Measurements from ENCODE around the gene PAX4.

Gene PAX4

DNA sequence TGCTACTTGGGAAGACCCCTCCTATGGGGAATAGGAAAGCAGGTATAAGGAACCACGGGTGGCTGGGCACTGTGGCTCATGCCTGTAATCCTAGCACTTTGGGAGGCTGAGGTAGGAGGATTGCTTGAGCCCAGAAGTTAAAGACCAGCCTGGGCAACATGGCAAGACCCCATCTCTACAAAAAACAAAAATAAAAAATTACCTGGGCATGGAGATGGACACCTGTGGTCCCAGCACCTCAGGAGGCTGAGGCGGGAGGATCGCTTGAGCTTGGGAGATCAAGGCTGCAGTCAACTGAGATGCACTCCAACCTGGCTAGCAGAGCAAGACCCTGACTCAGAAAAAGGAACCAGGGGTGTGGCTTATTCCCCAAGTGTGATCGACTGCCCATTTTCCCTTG lies 25.4 kb downstream of the PAX4 start:
- Histone ChIP-seq H3K27ac (no peak overlapping the region), H3K4me3 (no peak overlapping the region)
- no peak for DNase-seq (ENCODE audit: low spot score)
- TF ChIP-seq, protein P1, sequence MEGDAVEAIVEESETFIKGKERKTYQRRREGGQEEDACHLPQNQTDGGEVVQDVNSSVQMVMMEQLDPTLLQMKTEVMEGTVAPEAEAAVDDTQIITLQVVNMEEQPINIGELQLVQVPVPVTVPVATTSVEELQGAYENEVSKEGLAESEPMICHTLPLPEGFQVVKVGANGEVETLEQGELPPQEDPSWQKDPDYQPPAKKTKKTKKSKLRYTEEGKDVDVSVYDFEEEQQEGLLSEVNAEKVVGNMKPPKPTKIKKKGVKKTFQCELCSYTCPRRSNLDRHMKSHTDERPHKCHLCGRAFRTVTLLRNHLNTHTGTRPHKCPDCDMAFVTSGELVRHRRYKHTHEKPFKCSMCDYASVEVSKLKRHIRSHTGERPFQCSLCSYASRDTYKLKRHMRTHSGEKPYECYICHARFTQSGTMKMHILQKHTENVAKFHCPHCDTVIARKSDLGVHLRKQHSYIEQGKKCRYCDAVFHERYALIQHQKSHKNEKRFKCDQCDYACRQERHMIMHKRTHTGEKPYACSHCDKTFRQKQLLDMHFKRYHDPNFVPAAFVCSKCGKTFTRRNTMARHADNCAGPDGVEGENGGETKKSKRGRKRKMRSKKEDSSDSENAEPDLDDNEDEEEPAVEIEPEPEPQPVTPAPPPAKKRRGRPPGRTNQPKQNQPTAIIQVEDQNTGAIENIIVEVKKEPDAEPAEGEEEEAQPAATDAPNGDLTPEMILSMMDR (IDR thresholded peaks at IDR 0.05) = no peak

DNA sequence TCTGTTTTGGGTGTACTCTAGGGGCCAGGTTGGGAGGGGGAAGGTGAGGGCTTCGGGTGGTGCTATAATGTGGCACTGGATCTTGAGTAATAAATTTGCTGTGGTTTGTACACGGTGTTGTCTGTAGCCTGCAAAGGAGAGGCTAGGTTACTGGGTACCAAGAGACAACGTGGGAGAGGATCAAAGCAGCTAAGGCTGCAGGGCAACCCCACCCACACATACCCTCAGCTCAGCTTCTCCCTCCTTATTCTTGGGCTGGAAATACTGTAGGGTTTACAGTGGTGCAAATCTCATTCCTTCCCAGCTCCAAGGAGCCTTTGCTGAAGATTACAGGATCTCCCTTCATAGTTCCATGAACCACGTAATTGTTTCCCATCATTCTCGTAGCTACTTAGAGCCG lies 26.4 kb downstream of the PAX4 start:
- Histone ChIP-seq H3K4me3 (no peak overlapping the region), H3K27ac (no peak overlapping the region)
- no peak for DNase-seq (ENCODE audit: low spot score)
- TF ChIP-seq, protein P1 (IDR thresholded peaks at IDR 0.05) = no peak

DNA sequence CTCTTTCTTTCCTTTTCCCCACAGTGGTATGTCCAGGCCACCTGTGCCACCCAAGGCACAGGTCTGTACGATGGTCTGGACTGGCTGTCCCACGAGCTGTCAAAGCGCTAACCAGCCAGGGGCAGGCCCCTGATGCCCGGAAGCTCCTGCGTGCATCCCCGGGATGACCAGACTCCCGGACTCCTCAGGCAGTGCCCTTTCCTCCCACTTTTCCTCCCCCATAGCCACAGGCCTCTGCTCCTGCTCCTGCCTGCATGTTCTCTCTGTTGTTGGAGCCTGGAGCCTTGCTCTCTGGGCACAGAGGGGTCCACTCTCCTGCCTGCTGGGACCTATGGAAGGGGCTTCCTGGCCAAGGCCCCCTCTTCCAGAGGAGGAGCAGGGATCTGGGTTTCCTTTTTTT lies 26.8 kb downstream of the PAX4 start:
- Histone ChIP-seq H3K27ac (no peak overlapping the region), H3K4me3 (no peak overlapping the region)
- TF ChIP-seq, protein P1 (IDR thresholded peaks at IDR 0.05) = no peak
- no peak for DNase-seq (ENCODE audit: low spot score)

DNA sequence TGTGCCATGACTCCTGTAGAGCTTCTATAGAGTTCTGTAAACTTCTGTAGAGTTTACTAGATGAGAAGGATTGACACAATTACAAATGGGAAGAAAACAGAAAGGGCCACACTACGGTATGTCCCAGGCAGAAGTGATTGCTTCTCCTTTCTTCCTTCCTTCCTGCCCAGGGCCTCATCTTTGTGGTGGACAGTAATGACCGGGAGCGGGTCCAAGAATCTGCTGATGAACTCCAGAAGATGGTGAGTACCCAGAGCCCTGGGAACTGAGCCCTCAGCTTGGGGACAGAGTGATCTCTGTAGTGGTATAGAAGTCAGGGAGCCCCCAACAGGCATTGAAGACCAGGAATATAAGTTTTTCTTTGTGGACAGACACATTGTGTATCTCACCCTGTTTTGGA lies 28.0 kb downstream of the PAX4 start:
- no peak overlapping the region for H3K27ac ChIP-seq
- TF ChIP-seq, protein P1 (IDR thresholded peaks at IDR 0.05) = no peak
- DNase-seq (ENCODE audit: low spot score) = no peak
- H3K4me3 ChIP-seq = peak overlapping the region; percentile 95

DNA sequence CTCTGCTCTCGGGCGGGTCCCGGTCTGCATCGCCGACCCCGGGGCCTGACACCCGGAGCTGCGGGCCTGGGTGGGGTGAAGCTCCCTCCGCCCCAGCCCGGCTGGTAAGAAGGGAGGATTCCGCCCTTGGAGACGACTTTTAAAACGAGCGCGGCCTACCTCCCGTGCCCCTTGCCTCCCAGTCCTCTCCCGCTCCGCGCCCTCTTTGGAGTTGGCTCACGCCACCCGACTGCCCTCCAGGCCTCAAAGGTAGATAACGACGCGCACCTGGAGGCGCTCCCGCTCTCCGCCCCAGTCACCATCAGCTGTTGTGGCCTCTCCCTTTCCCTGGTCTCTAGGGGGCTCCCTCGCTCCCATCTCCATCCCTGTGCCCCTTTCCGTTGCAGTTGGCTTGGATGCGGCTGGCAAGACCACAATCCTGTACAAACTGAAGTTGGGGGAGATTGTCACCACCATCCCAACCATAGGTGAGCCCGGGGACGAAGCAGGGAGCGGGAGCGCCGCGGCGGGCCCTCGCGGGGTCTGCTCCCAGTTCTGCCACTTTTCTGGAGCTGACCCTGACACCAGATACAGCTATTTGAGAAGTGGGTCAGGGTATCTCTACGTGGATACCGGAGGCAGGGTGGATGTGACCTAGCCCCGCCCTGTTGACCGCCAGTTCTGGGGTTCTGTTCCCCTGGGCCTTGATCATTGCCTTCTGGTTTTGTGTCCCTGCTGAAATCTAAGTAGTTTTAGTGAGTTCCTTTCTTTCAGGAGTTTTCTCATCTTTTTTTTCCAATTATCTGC lies 29.1 kb downstream of the PAX4 start:
- Histone ChIP-seq H3K4me3 (peak overlapping the region; percentile 95), H3K27ac (peak overlapping the region; percentile 86 to 93)
- TF ChIP-seq, protein P1 (IDR thresholded peaks at IDR 0.05) = no peak
- no peak for DNase-seq (ENCODE audit: low spot score)

DNA sequence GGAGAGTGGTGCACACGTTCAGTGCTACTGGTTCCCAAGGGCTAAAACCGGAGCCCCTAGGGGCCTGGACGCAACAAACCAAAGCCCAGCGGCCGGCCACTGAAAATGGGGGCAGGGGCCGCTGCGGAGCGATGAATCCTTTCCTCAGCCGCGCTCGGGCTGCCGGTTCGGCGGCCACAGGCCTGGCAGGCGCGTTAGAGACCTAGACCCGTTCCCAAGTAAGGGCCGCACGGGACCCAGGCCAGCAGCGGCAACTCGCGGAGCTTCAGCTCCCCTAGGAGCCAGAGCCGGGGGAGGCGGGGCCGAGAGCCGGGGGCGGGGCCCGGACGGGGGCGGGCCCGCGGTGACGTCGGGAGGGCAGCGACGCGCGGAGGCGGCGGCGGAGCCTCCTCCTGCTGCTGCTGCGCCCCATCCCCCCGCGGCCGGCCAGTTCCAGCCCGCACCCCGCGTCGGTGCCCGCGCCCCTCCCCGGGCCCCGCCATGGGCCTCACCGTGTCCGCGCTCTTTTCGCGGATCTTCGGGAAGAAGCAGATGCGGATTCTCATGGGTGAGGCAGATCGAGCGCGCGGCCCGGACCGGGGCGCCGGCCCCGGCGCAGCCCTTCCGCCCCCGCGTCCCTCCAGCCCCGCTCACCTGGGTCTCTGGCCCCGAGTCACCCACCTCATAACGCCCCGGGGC lies 29.8 kb downstream of the PAX4 start, which contains the start of gene ARF5:
Gene ARF5, plus strand, starts transcription at position 393 of the 678 bp plus-strand sequence. Its CDS starts 88 bp downstream, at position 481.
- DNase-seq (ENCODE audit: low spot score) = peak; percentile 93
- Histone ChIP-seq H3K4me3 (peak within 1 kb of the TSS; percentile 95), H3K27ac (peak within 1 kb of the TSS; percentile 86 to 93)
- TF ChIP-seq, protein P1 (IDR thresholded peaks at IDR 0.05) = no peak

DNA sequence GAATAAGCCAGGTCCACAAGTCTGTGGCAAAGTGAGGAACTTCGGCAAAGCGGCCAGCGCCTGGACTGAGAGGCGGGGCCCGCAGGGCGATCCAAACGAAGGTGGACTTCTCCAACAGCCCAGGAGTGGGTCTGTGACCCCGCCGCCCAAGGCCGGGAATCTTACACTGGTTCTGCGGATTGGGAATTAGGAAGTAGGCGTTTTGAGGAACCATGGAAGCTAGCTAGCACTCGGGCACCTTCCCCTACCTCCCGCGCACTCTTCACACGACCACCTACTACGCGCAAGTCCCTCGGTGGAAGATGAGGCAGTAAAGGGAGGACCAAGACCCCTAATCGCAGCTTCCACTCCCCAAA lies 30.3 kb downstream of the PAX4 start:
- no peak for DNase-seq (ENCODE audit: low spot score)
- Histone ChIP-seq H3K27ac (peak overlapping the region; percentile 86 to 93), H3K4me3 (peak overlapping the region; percentile 95)
- TF ChIP-seq, protein P1 (IDR thresholded peaks at IDR 0.05) = no peak
